Brain microvascular endothelial cell (primary cell): Measurements from ENCODE around the gene SELENOO.

Source experiments
- DNase-seq: peaks from one replicate; pipeline ENCODE4 v3.0.0-alpha.2; 2020
- H3K27ac ChIP-seq: fragments of 250-450 bp; sonication (Bioruptor Pico); 2 replicates; pipeline ENCODE4 v1.5.1; 2020; ENCODE audit warnings: mild to moderate bottlenecking, moderate library complexity
- H3K27me3 ChIP-seq: fragments of 250-450 bp; sonication (Bioruptor Pico); replicated peaks from 2 replicates; pipeline ENCODE4 v1.5.1; 2020; ENCODE audit warnings: mild to moderate bottlenecking
- H3K36me3 ChIP-seq: fragments of 250-450 bp; sonication (Bioruptor Pico); replicated peaks from 2 replicates; pipeline ENCODE4 v1.5.1; 2020; ENCODE audit warnings: mild to moderate bottlenecking
- H3K4me3 ChIP-seq: 2 replicates; pipeline ENCODE4 v1.5.1; 2011; ENCODE audit warnings: low read depth, mild to moderate bottlenecking, control low read depth, low read length, moderate library complexity
- in situ Hi-C: cut with HindIII; loops from 2 replicates; pipeline ENCODE4 v1.10.0; 2017; ENCODE audit warnings: low sequenced_read_pairs, low pct_ligation_motif_present
- TF ChIP-seq, protein P1 (sequence below): IDR thresholded peaks from 2 replicates; pipeline ENCODE4 v1.5.1; 2011; ENCODE audit warnings: low read depth, mild to moderate bottlenecking, moderate library complexity, low read length, control low read depth, inconsistent platforms; ENCODE audit errors: missing control alignments

The SELENOO gene

DNA sequence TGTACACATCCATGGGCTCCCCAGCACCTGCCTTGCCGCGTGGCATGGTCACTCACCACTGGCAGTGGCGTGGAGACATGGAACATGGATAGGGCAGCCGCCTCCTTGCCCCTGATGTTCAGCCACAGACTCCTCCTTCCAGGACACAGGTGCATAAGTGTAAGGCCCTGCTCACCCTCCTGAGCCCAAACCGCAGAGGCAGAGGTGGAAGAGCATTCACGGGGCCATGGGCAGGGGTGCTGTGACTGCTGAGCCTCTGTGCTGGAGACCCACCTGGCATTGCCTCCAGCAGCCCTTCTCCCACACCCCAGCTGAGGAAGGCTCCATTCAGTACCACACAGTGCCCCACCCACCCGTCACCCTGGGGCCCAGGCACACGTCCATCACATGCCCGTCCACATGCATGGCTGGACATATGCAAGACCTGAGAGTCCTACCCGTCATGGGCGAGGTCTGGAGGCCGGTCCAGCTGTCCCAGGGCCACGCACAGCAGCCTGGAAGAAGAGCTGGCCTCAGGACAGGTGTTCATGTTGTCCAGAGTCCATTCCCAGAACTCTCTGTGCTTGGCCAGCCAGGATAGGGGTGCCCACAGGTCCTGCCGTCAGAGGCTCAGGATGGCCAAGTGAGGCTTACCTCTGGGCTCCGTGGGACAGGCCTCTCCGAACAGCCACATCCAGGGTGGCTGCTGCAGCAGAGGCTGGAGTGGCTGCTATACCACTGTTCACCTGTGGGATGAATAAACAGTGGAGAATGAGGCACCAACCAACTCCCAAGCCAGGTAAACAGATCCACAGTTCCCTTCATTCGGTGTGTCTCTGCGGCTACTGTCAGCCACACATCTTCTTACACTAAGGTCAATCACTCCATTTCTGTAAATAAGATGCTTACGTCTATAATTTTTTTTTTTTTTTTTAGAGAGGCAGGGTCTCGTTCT is 45.7 kb downstream of the SELENOO start:
- Histone ChIP-seq H3K36me3 (peaks cover 9% of the 10 kb centered on the region), H3K4me3 (no peak overlapping the region), H3K27ac (no peak overlapping the region), H3K27me3 (no peaks in the 10 kb centered on the region)
- in situ Hi-C loops: no loop called here
- TF ChIP-seq, protein P1, sequence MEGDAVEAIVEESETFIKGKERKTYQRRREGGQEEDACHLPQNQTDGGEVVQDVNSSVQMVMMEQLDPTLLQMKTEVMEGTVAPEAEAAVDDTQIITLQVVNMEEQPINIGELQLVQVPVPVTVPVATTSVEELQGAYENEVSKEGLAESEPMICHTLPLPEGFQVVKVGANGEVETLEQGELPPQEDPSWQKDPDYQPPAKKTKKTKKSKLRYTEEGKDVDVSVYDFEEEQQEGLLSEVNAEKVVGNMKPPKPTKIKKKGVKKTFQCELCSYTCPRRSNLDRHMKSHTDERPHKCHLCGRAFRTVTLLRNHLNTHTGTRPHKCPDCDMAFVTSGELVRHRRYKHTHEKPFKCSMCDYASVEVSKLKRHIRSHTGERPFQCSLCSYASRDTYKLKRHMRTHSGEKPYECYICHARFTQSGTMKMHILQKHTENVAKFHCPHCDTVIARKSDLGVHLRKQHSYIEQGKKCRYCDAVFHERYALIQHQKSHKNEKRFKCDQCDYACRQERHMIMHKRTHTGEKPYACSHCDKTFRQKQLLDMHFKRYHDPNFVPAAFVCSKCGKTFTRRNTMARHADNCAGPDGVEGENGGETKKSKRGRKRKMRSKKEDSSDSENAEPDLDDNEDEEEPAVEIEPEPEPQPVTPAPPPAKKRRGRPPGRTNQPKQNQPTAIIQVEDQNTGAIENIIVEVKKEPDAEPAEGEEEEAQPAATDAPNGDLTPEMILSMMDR: peak; percentile 27
- DNase-seq: no peak

DNA sequence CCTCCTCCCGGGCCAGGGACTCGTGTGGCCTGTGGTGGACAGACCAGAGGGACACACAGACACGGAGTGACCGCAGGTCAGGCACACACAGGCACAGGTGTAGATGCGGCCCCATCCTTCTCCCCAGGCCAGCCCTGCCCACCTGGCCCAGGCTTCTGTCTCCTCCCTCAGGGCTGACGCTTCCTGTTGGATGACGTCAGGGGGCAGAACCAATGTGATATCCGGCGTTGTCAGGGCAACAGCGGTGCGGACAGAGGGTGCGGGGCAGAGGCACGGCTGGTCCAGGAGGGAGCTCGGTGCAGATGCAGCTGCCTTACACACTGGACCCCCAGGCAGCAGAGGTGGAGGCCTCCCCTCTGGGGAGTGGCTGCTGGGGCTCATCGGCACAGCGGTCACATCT is 46.9 kb downstream of the SELENOO start:
- H3K36me3 ChIP-seq: peaks cover 9% of the 10 kb centered on the region
- no peak overlapping the region for H3K27ac ChIP-seq
- TF ChIP-seq, protein P1: no peak
- no peak overlapping the region for H3K4me3 ChIP-seq
- no peaks in the 10 kb centered on the region for H3K27me3 ChIP-seq
- in situ Hi-C loops: no loop called here
- peak; percentile 75 for DNase-seq

DNA sequence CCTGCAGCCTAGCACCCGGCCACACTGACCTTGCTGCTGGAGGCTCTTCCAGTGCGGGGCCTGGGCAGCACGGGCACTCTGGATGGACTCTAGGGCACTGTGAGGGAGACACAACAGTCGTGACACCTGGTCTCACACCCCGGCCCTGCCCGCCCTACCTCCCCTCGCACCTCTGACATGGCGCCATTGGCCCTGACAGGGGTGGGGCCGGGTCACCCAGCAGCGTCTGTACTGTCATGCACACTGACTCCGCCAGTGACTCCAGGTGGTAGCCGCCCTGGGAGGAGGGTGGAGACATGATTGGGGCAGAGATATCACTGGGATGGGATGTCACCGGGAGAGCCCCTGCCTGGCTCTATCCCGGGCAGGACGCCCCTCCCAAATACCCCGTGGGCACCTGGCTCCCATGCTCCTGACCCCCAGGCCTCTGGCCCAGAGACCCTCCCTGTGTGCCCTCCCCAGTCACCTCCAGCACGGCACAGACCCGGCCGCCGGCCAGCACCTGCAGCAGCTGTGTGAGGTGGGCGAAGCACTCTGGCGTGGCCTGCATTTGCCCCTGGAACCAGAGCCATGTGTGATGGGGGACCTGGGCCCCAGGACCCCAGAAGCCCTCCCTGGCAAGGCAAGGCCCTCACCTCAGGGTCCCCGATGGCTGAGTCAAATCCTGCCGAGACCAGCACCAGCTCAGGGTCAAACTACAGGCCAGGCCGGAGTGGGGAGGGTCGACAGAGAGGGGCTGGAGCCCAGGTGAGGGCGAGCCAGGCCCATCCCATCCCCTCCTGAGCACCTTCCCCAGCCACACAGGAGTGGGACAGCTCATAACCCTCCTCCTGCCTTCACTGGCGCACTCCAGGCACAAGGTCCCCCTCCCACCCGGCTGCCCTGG is 47.6 kb downstream of the SELENOO start:
- in situ Hi-C loops: no loop called here

DNA sequence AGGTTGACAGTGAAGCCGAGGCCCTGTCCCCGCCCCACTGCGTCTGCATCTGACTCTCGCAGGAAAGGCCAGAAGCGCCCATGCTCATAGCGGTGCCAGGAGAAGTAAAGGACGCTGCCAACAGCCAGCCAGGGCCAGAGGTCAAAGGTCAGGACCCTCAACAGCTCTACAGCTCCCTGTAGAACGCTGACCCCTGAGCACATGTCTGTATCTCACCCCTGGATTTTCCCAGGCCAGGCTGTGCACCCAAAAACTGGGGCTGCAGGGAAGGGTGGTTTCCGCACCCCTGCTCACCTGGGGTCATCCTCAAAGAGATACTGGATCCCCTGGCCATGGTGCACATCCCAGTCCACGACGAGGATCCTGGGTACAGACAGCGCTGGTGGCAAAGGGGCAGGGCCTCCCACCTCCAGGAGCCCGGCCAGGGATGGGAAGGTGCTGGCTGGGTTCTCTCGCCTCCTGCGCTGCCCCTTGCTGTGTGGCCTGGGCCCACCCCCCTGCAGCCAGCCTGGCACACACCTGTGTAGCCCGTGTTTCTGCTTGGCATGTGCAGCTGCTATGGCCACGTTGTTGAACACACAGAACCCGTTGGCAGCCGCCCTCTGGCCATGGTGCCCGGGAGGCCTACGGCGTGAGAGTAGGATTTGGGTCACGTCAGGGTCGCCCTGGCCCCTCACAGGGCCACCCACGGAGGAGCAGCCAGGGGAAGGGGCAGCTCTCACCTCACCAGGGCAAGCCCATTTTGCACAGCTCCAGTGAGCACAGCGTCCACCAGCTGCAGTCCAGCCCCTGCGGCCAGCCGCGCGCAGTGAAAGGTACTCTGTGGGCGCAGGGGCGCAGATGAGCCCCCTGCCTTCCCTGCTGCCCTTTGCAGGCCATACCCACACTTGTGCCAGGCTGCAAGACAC is 48.8 kb downstream of the SELENOO start:
- Histone ChIP-seq H3K36me3 (peaks cover 12% of the 10 kb centered on the region), H3K27ac (no peak overlapping the region), H3K27me3 (no peaks in the 10 kb centered on the region), H3K4me3 (peak overlapping the region; percentile 74)
- DNase-seq: no peak
- TF ChIP-seq, protein P1: no peak
- in situ Hi-C loops: no loop called here

More for the DNA sequence above, 47.6 kb downstream of the SELENOO start:
- Histone ChIP-seq H3K36me3 (peaks cover 9% of the 10 kb centered on the region), H3K27ac (no peak overlapping the region), H3K27me3 (no peaks in the 10 kb centered on the region), H3K4me3 (no peak overlapping the region)
- TF ChIP-seq, protein P1: no peak
- no peak for DNase-seq

DNA sequence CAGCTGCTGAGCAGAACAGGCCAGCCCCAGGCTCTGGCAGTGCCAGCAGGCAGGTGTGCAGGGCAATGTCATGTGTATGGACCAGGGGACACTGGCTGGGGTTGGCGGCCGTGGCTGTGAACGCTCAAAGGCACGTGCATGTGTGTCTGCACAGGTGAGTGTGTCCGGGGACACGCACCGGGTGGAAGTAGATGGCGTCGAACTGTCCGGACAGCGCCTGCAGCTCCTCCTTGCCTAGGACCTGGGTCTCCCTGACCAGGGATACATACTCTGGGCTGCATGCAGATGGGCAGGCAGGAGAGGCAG is 49.4 kb downstream of the SELENOO start:
- H3K27ac ChIP-seq: no peak overlapping the region
- in situ Hi-C loops: no loop called here

More for the DNA sequence above, 49.4 kb downstream of the SELENOO start:
- DNase-seq: no peak
- Histone ChIP-seq H3K27me3 (no peaks in the 10 kb centered on the region), H3K4me3 (peak overlapping the region; percentile 74), H3K36me3 (peaks cover 12% of the 10 kb centered on the region)
- TF ChIP-seq, protein P1: no peak
